Ovary (tissue), 9 donors: Measurements from ENCODE around the gene HECTD4. TPM values are rescaled to one million over a fixed set of nuclear protein-coding genes. Genes with fewer than 3 reads are reported as not detected.

ENCODE experiments used
- DNase-seq, 5 donors: peaks; one replicate each; pipeline ENCODE4 v3.0.0-alpha.2; 2019 to 2020
- H3K27ac ChIP-seq, 2 donors: fragments of 200-600 bp; one replicate each; pipeline versions ENCODE4 v1.5.1 to v1.8.0; 2019 to 2022
- H3K27me3 ChIP-seq: fragments of 200-600 bp; one replicate; pipeline ENCODE4 v1.8.0; 2022
- H3K36me3 ChIP-seq: fragments of 200-600 bp; sonication (generic); one replicate; pipeline ENCODE4 v1.5.1; 2019
- H3K4me1 ChIP-seq: one replicate; pipeline ENCODE4 v1.8.1; 2013; ENCODE audit warnings: mild to moderate bottlenecking, moderate library complexity; ENCODE audit not compliant: insufficient read depth
- H3K4me3 ChIP-seq: fragments of 200-600 bp; sonication (generic); one replicate; pipeline ENCODE4 v1.5.1; 2017
- H3K9me3 ChIP-seq, 2 donors: fragments of 200-600 bp in 1 of 2; sonication (generic) in 1 of 2; one replicate each; pipeline versions ENCODE4 v1.5.1 to v1.8.1; 2013 to 2019; ENCODE audit warnings: mild to moderate bottlenecking in 1 of 2, moderate library complexity in 1 of 2
- EP300 ChIP-seq: sonication (generic); formaldehyde crosslinking; IDR thresholded peaks from one replicate; pipeline ENCODE4 v1.6.1; 2017; ENCODE audit warnings: antibody characterized with exemption
- POLR2A ChIP-seq: fragments of 450-650 bp; IDR thresholded peaks from one replicate; pipeline ENCODE4 v1.6.1; 2017; ENCODE audit warnings: antibody characterized with exemption, mild to moderate bottlenecking, moderate library complexity
- WGBS, 3 donors: extraction: QIAGEN DNeasy Blood & Tissue Kit in 1 of 3; methylation state at CpG; one replicate each; pipeline versions ENCODE4 v1.1.5 to v1.1.7; 2013 to 2017; 5-methylcytosine and 5-hydroxymethylcytosine counted together
- intact Hi-C, 4 donors: fragments of 100-400 bp; cut with DNase I; formaldehyde crosslinking; loops; one replicate each; pipeline versions ENCODE4 v1.11.0 to v1.15.1; 2022 to 2023
- polyA plus RNA-seq, 2 donors: library from polyadenylated mRNA; stranded (reverse); fragments of 200-250 nt in 1 of 2; fragments of 350-450 nt in 1 of 2; fragmentation: Illumina TruSeq in 1 of 2; extraction: RNeasy Lipid Tissue Mini Kit (QIAGEN cat#74804) in 1 of 2; gene quantifications; one replicate each; pipeline ENCODE4 v1.2.3, GENCODE V29; 2013 to 2014
- total RNA-seq, 7 donors: library from RNA; depleted of rRNA in 2 of 7; stranded (reverse); fragments of >200 nt in 2 of 7; fragmentation: NEBNext Ultra II Directional in 3 of 7; extraction: Animal tissue kit (Norgen Biotek cat#: 25700) in 3 of 7; gene quantifications; one replicate each; pipeline versions ENCODE4 v1.1.0 to v1.2.4, GENCODE V29; 2016 to 2023
- TF ChIP-seq, protein P1 (sequence below), 3 donors: fragments of 450-650 bp in 2 of 3; fragments of 200-600 bp in 1 of 3; IDR thresholded peaks; one replicate each; pipeline versions ENCODE4 v1.5.1 to v1.8.0; 2016 to 2022; ENCODE audit warnings: antibody characterized with exemption in 3 of 3, mild to moderate bottlenecking in 1 of 3
- donor health status: DM: no; HTN: no; CAD: no; lungs with moderate emphysema.
- donor health status: DM: no; HTN: no; CAD: no.
- donor health status: Bipolar disorder and iron deficiency.
- donor health status: DM: yes; HTN: yes; CAD: no.
- donor health status: DM: no; HTN: no; CAD: no.
- donor health status: DM: yes; HTN: yes; CAD: no.

HECTD4 gene
- total and polyA plus RNA-seq, 9 donors, result 12.3 to 47.3 (median 34.9) TPM

DNA sequence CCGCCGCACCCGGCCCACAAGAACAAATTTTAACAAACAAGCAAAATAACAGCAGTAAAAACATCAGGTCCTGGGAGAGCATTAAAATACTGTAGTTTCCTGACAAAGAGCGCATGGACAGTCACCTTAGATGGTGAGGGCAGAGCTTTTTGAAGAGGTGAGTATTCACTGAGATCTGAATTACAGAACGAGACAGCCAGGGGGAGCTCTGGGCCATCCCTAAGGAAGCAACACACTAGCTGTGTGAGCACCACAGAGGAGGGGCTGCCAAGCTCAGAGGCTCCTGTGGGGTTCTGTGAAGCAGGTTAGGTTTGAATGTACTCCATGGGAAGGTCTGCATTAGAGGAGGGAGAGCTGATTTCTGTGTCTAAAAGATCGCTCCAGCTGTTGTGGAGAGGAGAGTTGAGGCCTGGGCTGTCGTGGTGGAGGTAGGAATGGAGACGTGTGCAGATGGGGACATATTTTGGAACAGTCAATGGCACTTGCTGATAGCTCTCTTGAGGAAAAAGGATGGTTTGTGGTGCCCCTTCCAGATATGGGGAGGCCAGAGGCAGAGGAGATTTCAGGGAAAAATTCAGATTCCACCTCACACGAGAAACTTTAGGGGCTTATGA, 184.0 kb downstream of the HECTD4 start:
- TF ChIP-seq, protein P1, sequence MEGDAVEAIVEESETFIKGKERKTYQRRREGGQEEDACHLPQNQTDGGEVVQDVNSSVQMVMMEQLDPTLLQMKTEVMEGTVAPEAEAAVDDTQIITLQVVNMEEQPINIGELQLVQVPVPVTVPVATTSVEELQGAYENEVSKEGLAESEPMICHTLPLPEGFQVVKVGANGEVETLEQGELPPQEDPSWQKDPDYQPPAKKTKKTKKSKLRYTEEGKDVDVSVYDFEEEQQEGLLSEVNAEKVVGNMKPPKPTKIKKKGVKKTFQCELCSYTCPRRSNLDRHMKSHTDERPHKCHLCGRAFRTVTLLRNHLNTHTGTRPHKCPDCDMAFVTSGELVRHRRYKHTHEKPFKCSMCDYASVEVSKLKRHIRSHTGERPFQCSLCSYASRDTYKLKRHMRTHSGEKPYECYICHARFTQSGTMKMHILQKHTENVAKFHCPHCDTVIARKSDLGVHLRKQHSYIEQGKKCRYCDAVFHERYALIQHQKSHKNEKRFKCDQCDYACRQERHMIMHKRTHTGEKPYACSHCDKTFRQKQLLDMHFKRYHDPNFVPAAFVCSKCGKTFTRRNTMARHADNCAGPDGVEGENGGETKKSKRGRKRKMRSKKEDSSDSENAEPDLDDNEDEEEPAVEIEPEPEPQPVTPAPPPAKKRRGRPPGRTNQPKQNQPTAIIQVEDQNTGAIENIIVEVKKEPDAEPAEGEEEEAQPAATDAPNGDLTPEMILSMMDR (IDR thresholded peaks at IDR 0.05), result peak in 1 of 3 donors; percentile 11
- no peak for TF ChIP-seq POLR2A
- 82 to 85% (median 84%) methylated on average over 9 of the region's 9 CpGs for WGBS, 3 donors
- no peaks in the 10 kb centered on the region for H3K9me3 ChIP-seq
- no peak overlapping the region for H3K4me3 ChIP-seq
- intact Hi-C loops, result loop anchor here in 2 of 4 donors (5.0 kb wide), 2 partner anchors 184 to 189 kb away; partner anchors contain the start of gene HECTD4 (in 1 of the 2)
- DNase-seq, result peak; percentile 27 to 59 (median 44)
- no peaks in the 10 kb centered on the region for H3K27me3 ChIP-seq
- H3K36me3 ChIP-seq, result no peaks in the 10 kb centered on the region
- no peak overlapping the region for H3K27ac ChIP-seq
- peaks cover 7% of the 10 kb centered on the region for H3K4me1 ChIP-seq

DNA sequence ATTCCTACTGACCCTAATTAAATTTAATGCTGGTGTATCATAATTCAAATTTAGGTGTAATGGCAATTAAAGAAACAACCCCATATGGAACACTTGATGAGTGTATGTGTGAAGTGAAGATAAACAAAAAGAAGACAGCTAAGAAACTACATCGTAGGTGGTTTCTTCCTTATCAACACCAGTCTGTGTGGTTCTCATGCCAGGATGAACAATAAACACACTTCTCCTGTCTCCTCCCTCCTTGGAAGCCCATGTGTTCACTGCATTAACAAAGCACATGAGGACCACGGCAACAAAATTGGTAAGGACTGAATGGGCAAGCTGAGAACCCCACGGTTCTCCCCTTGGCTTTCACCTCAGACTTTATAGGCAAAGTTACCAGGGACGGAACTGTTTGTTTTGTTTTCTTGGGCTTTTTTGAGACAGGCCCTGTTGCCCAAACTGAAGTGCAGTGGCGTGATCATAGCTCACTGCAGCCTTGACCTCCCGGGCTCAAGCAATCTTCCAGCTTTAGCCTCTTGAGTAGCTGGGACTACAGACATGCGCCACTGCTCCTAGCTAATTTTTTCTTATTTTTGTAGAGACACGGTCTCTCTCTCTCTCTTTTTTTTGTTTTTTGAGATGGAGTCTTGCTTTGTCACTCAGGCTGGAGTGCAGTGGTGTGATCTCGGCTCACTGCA, 185.9 kb downstream of the HECTD4 start:
- Histone ChIP-seq H3K27me3 (no peaks in the 10 kb centered on the region), H3K36me3 (no peaks in the 10 kb centered on the region), H3K27ac (peak overlapping the region in 1 of 2 donors; percentile 45), H3K4me1 (peaks cover 7% of the 10 kb centered on the region), H3K4me3 (no peak overlapping the region), H3K9me3 (no peaks in the 10 kb centered on the region)
- peak in 3 of 5 donors; percentile 29 to 49 (median 42) for DNase-seq
- TF ChIP-seq EP300, result no peak
- TF ChIP-seq, protein P1 (IDR thresholded peaks at IDR 0.05), result no peak
- TF ChIP-seq POLR2A, result no peak
- intact Hi-C loops, result loop anchor here in 2 of 4 donors (5.0 kb wide), 2 partner anchors 186 to 191 kb away; partner anchors contain the start of gene HECTD4 (in 1 of the 2)
- WGBS, 3 donors, result 32 to 67% (median 38%) methylated on average over 9 of the region's 9 CpGs

DNA sequence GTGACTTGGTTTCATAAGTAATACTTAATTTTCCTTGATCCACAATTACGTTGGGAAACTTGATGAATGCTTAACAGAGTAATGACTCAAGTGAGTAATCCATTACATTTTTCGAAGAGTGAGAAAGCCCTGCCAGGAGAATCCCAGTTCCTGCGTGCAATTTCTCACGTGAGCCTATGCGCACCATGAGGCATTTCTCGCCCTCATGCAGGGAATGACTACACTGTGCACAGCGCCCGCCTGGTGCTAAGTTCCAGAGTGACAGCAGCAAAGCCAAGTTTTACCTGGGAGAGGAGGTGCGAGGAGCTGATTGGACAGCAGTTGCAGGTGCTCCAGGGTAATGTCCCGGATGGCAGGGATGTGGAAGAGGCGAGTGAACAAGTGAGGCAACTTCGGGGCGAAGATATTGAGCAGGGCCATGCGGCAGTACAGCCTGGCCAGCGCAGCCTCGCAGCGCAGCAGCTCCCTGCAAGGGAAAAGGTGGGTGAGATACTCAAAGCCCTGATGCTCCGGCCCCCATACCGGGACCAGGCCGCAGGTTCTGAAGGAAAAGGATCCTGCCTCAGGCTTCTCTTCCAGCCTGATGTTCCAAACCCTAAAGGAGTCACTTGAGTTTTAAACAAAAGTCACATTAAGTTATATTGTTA, 187.5 kb downstream of the HECTD4 start:
- intact Hi-C loops, result loop anchor here in 2 of 4 donors (5.0 kb wide), 2 partner anchors 188 to 193 kb away; partner anchors contain the start of gene HECTD4 (in 1 of the 2)
- TF ChIP-seq POLR2A (no peak), EP300 (no peak)
- TF ChIP-seq, protein P1 (IDR thresholded peaks at IDR 0.05), result no peak
- no peaks in the 10 kb centered on the region for H3K9me3 ChIP-seq
- H3K27ac ChIP-seq, result no peak overlapping the region
- no peak overlapping the region for H3K4me3 ChIP-seq
- WGBS, 3 donors, result 93 to 96% (median 96%) methylated on average over 20 of the region's 20 CpGs
- H3K4me1 ChIP-seq, result peaks cover 7% of the 10 kb centered on the region
- DNase-seq, result no peak
- no peaks in the 10 kb centered on the region for H3K27me3 ChIP-seq
- no peaks in the 10 kb centered on the region for H3K36me3 ChIP-seq

DNA sequence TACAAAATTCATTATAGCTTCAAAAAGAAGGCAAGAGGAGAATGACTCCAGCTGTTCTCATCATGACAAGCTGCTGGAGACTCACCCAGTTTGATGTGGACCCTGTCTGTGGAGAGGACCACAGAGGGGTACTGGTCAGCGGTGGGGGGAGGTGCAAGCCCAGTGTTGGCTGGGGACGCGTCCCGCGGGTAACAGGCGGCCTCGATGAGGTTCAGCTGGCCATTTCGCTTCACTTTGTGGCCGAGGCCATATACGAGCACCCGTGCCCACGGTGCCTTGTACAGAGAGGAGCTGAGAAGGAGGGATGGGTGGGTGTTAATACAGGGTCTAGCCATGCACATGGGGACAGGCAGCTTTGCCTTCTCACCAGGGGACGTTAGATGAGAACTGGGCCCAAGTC, 189.8 kb downstream of the HECTD4 start:
- H3K4me3 ChIP-seq, result no peak overlapping the region
- no peak for TF ChIP-seq POLR2A
- 92 to 93% (median 93%) methylated on average over 13 of the region's 13 CpGs for WGBS, 3 donors
- H3K9me3 ChIP-seq, result no peaks in the 10 kb centered on the region
- no peak overlapping the region for H3K27ac ChIP-seq
- H3K36me3 ChIP-seq, result no peaks in the 10 kb centered on the region
- H3K4me1 ChIP-seq, result peaks cover 7% of the 10 kb centered on the region
- H3K27me3 ChIP-seq, result no peaks in the 10 kb centered on the region
- no peak for DNase-seq
- intact Hi-C loops, result no loop called here
